Measurements from ENCODE around the gene CCNY.

CCNY gene

GRCh38 chr10:35299016-35299415 lies 37.3 kb upstream of the CCNY start:
- Histone ChIP-seq H3F3A (ENCODE audit: low read depth) (no peaks in the 10 kb centered on the region), H3K4me2 (ENCODE audit: low read depth, low read length, poor library complexity, severe bottlenecking) (no peak overlapping the region), H3K9me3 (ENCODE audit: insufficient read depth, low read depth, low read length) (no peaks in the 10 kb centered on the region), H3K79me2 (ENCODE audit: insufficient read depth, low read length) (no peaks in the 10 kb centered on the region), H3K9ac (ENCODE audit: low read depth, low read length, poor library complexity, severe bottlenecking) (no peak overlapping the region), H3K36me3 (ENCODE audit: insufficient read depth, low read length) (no peaks in the 10 kb centered on the region), H2AFZ (ENCODE audit: low read length) (no peak overlapping the region), H3K27me3 (ENCODE audit: insufficient read depth, low read length, poor library complexity, severe bottlenecking) (no peaks in the 10 kb centered on the region), H4K20me1 (ENCODE audit: insufficient read depth, low read length, poor library complexity, severe bottlenecking) (no peaks in the 10 kb centered on the region), H3K9me2 (replicated peaks; ENCODE audit: low read depth, low read length) (no peaks in the 10 kb centered on the region), H3K4me3 (ENCODE audit: low read length, poor library complexity, severe bottlenecking) (no peak overlapping the region), H3K4me1 (ENCODE audit: insufficient read depth, low read length, poor library complexity, severe bottlenecking) (no peaks in the 10 kb centered on the region)
- no peak for TF ChIP-seq CTCF (conservative IDR thresholded peaks at IDR 0.05; ENCODE audit: low read length)
- TF ChIP-seq EZH2phosphoT487 (IDR thresholded peaks at IDR 0.05; ENCODE audit: borderline replicate concordance): no peak

- Histone ChIP-seq H3F3A (ENCODE audit: low read depth) (no peaks in the 10 kb centered on the region), H3K4me1 (ENCODE audit: insufficient read depth, low read length, poor library complexity, severe bottlenecking) (no peaks in the 10 kb centered on the region), H3K4me2 (ENCODE audit: low read depth, low read length, poor library complexity, severe bottlenecking) (no peak overlapping the region), H3K36me3 (ENCODE audit: insufficient read depth, low read length) (no peaks in the 10 kb centered on the region), H3K79me2 (ENCODE audit: insufficient read depth, low read length) (no peaks in the 10 kb centered on the region), H2AFZ (ENCODE audit: low read length) (no peak overlapping the region), H3K9ac (ENCODE audit: low read depth, low read length, poor library complexity, severe bottlenecking) (no peak overlapping the region), H3K9me2 (replicated peaks; ENCODE audit: low read depth, low read length) (no peaks in the 10 kb centered on the region), H3K9me3 (ENCODE audit: insufficient read depth, low read depth, low read length) (no peaks in the 10 kb centered on the region), H3K27me3 (ENCODE audit: insufficient read depth, low read length, poor library complexity, severe bottlenecking) (no peaks in the 10 kb centered on the region), H4K20me1 (ENCODE audit: insufficient read depth, low read length, poor library complexity, severe bottlenecking) (no peaks in the 10 kb centered on the region), H3K4me3 (ENCODE audit: low read length, poor library complexity, severe bottlenecking) (no peak overlapping the region)
- TF ChIP-seq CTCF (conservative IDR thresholded peaks at IDR 0.05; ENCODE audit: low read length): no peak
- no peak for TF ChIP-seq EZH2phosphoT487 (IDR thresholded peaks at IDR 0.05; ENCODE audit: borderline replicate concordance)
Measured at GRCh38 chr10:35300063-35300699, 36.1 kb upstream of the CCNY start.

GRCh38 chr10:35304649-35305048 lies 31.7 kb upstream of the CCNY start:
- no peaks in the 10 kb centered on the region for H3K9me3 ChIP-seq (ENCODE audit: insufficient read depth, low read depth, low read length)
- no peak overlapping the region for H3K4me2 ChIP-seq (ENCODE audit: low read depth, low read length, poor library complexity, severe bottlenecking)
- no peaks in the 10 kb centered on the region for H3K36me3 ChIP-seq (ENCODE audit: insufficient read depth, low read length)
- no peak overlapping the region for H2AFZ ChIP-seq (ENCODE audit: low read length)
- H3K79me2 ChIP-seq (ENCODE audit: insufficient read depth, low read length): no peaks in the 10 kb centered on the region
- no peaks in the 10 kb centered on the region for H4K20me1 ChIP-seq (ENCODE audit: insufficient read depth, low read length, poor library complexity, severe bottlenecking)
- H3K9me2 ChIP-seq (replicated peaks; ENCODE audit: low read depth, low read length): no peaks in the 10 kb centered on the region
- TF ChIP-seq CTCF (conservative IDR thresholded peaks at IDR 0.05; ENCODE audit: low read length) (peak; percentile 54), EZH2phosphoT487 (IDR thresholded peaks at IDR 0.05; ENCODE audit: borderline replicate concordance) (no peak)
- no peaks in the 10 kb centered on the region for H3F3A ChIP-seq (ENCODE audit: low read depth)
- no peak overlapping the region for H3K9ac ChIP-seq (ENCODE audit: low read depth, low read length, poor library complexity, severe bottlenecking)
- no peak overlapping the region for H3K4me3 ChIP-seq (ENCODE audit: low read length, poor library complexity, severe bottlenecking)
- no peaks in the 10 kb centered on the region for H3K4me1 ChIP-seq (ENCODE audit: insufficient read depth, low read length, poor library complexity, severe bottlenecking)
- H3K27me3 ChIP-seq (ENCODE audit: insufficient read depth, low read length, poor library complexity, severe bottlenecking): no peaks in the 10 kb centered on the region

All from Loucy (cell line).